Gastroesophageal sphincter (tissue), 4 donors: ENCODE results near the gene AFG1L. TPM values are rescaled to one million over a fixed set of nuclear protein-coding genes. Genes with fewer than 3 reads are reported as not detected.
"Not testable (repeated sequence)": the region's sequence is repeated elsewhere in the genome, so short reads cannot be mapped to it uniquely, and the experiment has no call there.

Experiments
- ATAC-seq: fragments of 150-250 bp; one replicate; pipeline ENCODE4 v1.9.1; 2016; ENCODE audit warnings: mild to moderate bottlenecking, moderate library complexity
- H3K27ac ChIP-seq, 4 donors: fragments of 200-600 bp; sonication (generic) in 3 of 4; 1 replicate in 3 of 4; 2 replicates in 1 of 4; pipeline ENCODE4 v1.5.1; 2016 to 2019
- H3K27me3 ChIP-seq: fragments of 200-600 bp; sonication (generic); one replicate; pipeline ENCODE4 v1.5.1; 2019
- H3K36me3 ChIP-seq, 2 donors: fragments of 200-600 bp; sonication (generic); one replicate each; pipeline ENCODE4 v1.5.1; 2019; ENCODE audit warnings: control low read depth in 1 of 2
- H3K4me1 ChIP-seq, 3 donors: fragments of 200-600 bp; sonication (generic); 1 replicate in 2 of 3; 2 replicates in 1 of 3; pipeline ENCODE4 v1.5.1; 2016 to 2019; ENCODE audit warnings: control low read depth in 2 of 3
- H3K4me3 ChIP-seq, 2 donors: fragments of 200-600 bp; sonication (generic); one replicate each; pipeline ENCODE4 v1.5.1; 2019; ENCODE audit warnings: mild to moderate bottlenecking in 1 of 2, moderate library complexity in 1 of 2
- H3K9me3 ChIP-seq, 3 donors: fragments of 200-600 bp; sonication (generic); one replicate each; pipeline ENCODE4 v1.5.1; 2017 to 2019; ENCODE audit warnings: control low read depth in 2 of 3
- CTCF ChIP-seq, 4 experiments: fragments of 200-600 bp in 2 of 4; fragments of 450-650 bp in 2 of 4; sonication (generic) in 1 of 4; IDR thresholded peaks; one replicate each; pipeline ENCODE4 v1.5.1; 2017 to 2019; ENCODE audit warnings: antibody characterized with exemption in 4 of 4, mild to moderate bottlenecking in 2 of 4, moderate library complexity in 2 of 4
- EP300 ChIP-seq: sonication (generic); formaldehyde crosslinking; IDR thresholded peaks from one replicate; pipeline ENCODE4 v1.6.1; 2017; ENCODE audit warnings: antibody characterized with exemption, mild to moderate bottlenecking
- POLR2A ChIP-seq, 2 donors: fragments of 450-650 bp; IDR thresholded peaks; one replicate each; pipeline ENCODE4 v1.6.1; 2017; ENCODE audit warnings: antibody characterized with exemption in 2 of 2, mild to moderate bottlenecking in 2 of 2, moderate library complexity in 1 of 2
- POLR2AphosphoS5 ChIP-seq: sonication (generic); formaldehyde crosslinking; IDR thresholded peaks from one replicate; pipeline ENCODE4 v1.6.1; 2017; ENCODE audit warnings: antibody characterized with exemption
- WGBS, 2 donors: methylation state at CpG; one replicate each; pipeline ENCODE4 v1.1.5; 2018; ENCODE audit warnings: low coverage in 1 of 2; 5-methylcytosine and 5-hydroxymethylcytosine counted together
- total RNA-seq, 4 donors: library from RNA; depleted of rRNA; stranded (reverse); fragments of >200 nt; gene quantifications; one replicate each; pipeline ENCODE4 v1.1.0, GENCODE V29; 2016

AFG1L gene
- total RNA-seq, 4 donors from 2014 or later: 1.6 to 7.6 (median 5.7) TPM

- Histone ChIP-seq H3K9me3 (no peaks in the 10 kb centered on the region), H3K36me3 (no peaks in the 10 kb centered on the region), H3K27ac (no peak overlapping the region), H3K4me1 (no peaks in the 10 kb centered on the region), H3K4me3 (no peak overlapping the region), H3K27me3 (no peaks in the 10 kb centered on the region)
- 72 to 100% methylated on average over 2 of the region's 2 CpGs for WGBS, 2 donors
- TF ChIP-seq POLR2AphosphoS5 (no peak), POLR2A (IDR thresholded peaks at IDR 0.05) (no peak), EP300 (no peak), CTCF (IDR thresholded peaks at IDR 0.05) (no peak)
- no peak for ATAC-seq
Observed at GRCh38 chr6:108406943-108407342, 112.1 kb downstream of the AFG1L start.

GRCh38 chr6:108407904-108408827 lies 113.3 kb downstream of the AFG1L start:
- H3K4me3 ChIP-seq: no peak overlapping the region
- H3K27me3 ChIP-seq: no peaks in the 10 kb centered on the region
- TF ChIP-seq POLR2AphosphoS5 (no peak), POLR2A (IDR thresholded peaks at IDR 0.05) (no peak), CTCF (IDR thresholded peaks at IDR 0.05) (no peak), EP300 (no peak)
- ATAC-seq: no peak
- H3K27ac ChIP-seq: no peak overlapping the region
- no peaks in the 10 kb centered on the region for H3K4me1 ChIP-seq
- WGBS, 2 donors: 70 to 94% methylated on average over 2 to 3 of the region's 3 CpGs
- no peaks in the 10 kb centered on the region for H3K9me3 ChIP-seq
- H3K36me3 ChIP-seq: no peaks in the 10 kb centered on the region

GRCh38 chr6:108408861-108409260 lies 114.0 kb downstream of the AFG1L start:
- no peak overlapping the region for H3K4me3 ChIP-seq
- no peak overlapping the region for H3K27ac ChIP-seq
- H3K27me3 ChIP-seq: no peaks in the 10 kb centered on the region
- ATAC-seq: no peak
- no peaks in the 10 kb centered on the region for H3K4me1 ChIP-seq
- no peaks in the 10 kb centered on the region for H3K36me3 ChIP-seq
- WGBS, 2 donors: 71 to 94% methylated on average over 3 of the region's 3 CpGs
- no peaks in the 10 kb centered on the region for H3K9me3 ChIP-seq
- TF ChIP-seq EP300 (no peak), POLR2A (IDR thresholded peaks at IDR 0.05) (no peak), CTCF (IDR thresholded peaks at IDR 0.05) (no peak), POLR2AphosphoS5 (no peak)

GRCh38 chr6:108416047-108416833 lies 121.4 kb downstream of the AFG1L start:
- H3K4me1 ChIP-seq, H3K27me3 ChIP-seq, H3K27ac ChIP-seq, H3K36me3 ChIP-seq, ATAC-seq, H3K9me3 ChIP-seq, H3K4me3 ChIP-seq: not testable (repeated sequence)
- WGBS, 2 donors: 84 to 85% methylated on average over 3 to 5 of the region's 5 CpGs

- TF ChIP-seq POLR2A (IDR thresholded peaks at IDR 0.05) (no peak), CTCF (IDR thresholded peaks at IDR 0.05) (no peak), POLR2AphosphoS5 (no peak), EP300 (no peak)
- 67 to 69% methylated on average over 1 to 5 of the region's 6 CpGs for WGBS, 2 donors
Observed at GRCh38 chr6:108417027-108417426, 122.2 kb downstream of the AFG1L start.

More at GRCh38 chr6:108417027-108417426, 122.2 kb downstream of the AFG1L start:
- no peak for ATAC-seq
- Histone ChIP-seq H3K4me1 (no peaks in the 10 kb centered on the region), H3K27ac (no peak overlapping the region), H3K36me3 (no peaks in the 10 kb centered on the region), H3K27me3 (no peaks in the 10 kb centered on the region), H3K9me3 (no peaks in the 10 kb centered on the region), H3K4me3 (no peak overlapping the region)
